Central memory CD8-positive, alpha-beta T cell (primary cell): ENCODE results near the gene C13orf42.
"Not testable (repeated sequence)": the region's sequence is repeated elsewhere in the genome, so short reads cannot be mapped to it uniquely, and the experiment has no call there.

Source experiments
- ATAC-seq: fragments of 150-1000 bp; cut with Tn5 transposase; replicated peaks from 2 replicates; pipeline ENCODE4 v1.10.0; 2022; ENCODE audit warnings: mild to moderate bottlenecking, moderate FRiP score, moderate number of reproducible peaks; ENCODE audit not compliant: poor library complexity, severe bottlenecking; ENCODE audit errors: extremely low read depth
- DNase-seq, 2 donors: peaks; one replicate each; pipeline ENCODE4 v3.0.0; 2021; ENCODE audit warnings: low spot score in 2 of 2
- H3K27ac Mint-ChIP-seq: one replicate; pipeline ENCODE4 v1.8.0; 2022; ENCODE audit warnings: low read depth, mild to moderate bottlenecking, moderate library complexity, mixed read lengths
- H3K27me3 Mint-ChIP-seq: one replicate; pipeline ENCODE4 v1.8.0; 2022; ENCODE audit warnings: mixed read lengths
- H3K36me3 Mint-ChIP-seq: one replicate; pipeline ENCODE4 v1.8.0; 2022; ENCODE audit warnings: mild to moderate bottlenecking, moderate library complexity, mixed read lengths; ENCODE audit not compliant: insufficient read depth
- H3K4me1 Mint-ChIP-seq: one replicate; pipeline ENCODE4 v1.8.0; 2022; ENCODE audit warnings: mixed read lengths
- H3K4me3 Mint-ChIP-seq: one replicate; pipeline ENCODE4 v1.8.0; 2022; ENCODE audit warnings: mild to moderate bottlenecking, moderate library complexity, mixed read lengths
- H3K9me3 Mint-ChIP-seq: one replicate; pipeline ENCODE4 v1.8.0; 2022; ENCODE audit warnings: mixed read lengths

Gene C13orf42

DNA sequence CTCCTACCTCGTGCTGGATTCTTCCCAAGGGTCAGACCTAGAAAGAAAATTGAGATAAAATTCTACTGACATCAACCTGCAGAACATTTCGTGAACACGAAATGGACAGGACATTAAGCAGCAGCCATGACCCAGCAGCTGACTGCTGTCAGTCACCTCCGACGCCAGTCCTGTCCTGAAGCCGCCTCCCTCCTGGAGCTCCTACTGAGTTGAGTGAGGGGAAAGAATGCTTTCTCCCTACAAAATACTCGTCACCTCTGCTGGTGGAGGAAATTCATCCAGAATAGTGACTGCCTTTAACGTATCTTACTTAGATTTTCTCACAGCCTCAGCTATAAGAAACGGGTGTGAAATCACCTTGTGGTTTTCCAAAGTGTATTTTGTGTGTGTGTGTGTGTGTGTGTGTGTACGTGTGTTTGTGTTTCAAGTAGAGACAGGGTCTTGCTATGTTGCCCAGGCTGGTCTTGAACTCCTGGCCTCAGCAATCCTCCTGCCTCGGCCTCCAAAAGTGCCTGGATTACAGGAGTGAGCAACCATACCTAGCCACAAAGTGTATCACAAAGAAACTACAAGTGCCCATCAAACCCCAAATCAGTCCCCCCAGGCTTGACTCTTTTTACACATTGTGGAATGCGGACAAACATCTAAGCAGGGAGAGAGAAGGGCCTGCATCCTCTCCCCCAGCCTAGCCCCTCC, 2.3 kb upstream of the C13orf42 start:
- ATAC-seq (no peak), DNase-seq (no peak)
- H3K27me3 Mint-ChIP-seq, result peaks cover 40% of the 10 kb centered on the region
- H3K4me3 Mint-ChIP-seq, result no peak overlapping the region
- no peaks in the 10 kb centered on the region for H3K4me1 Mint-ChIP-seq
- no peaks in the 10 kb centered on the region for H3K9me3 Mint-ChIP-seq
- no peak overlapping the region for H3K27ac Mint-ChIP-seq
- H3K36me3 Mint-ChIP-seq, result no peaks in the 10 kb centered on the region

DNA sequence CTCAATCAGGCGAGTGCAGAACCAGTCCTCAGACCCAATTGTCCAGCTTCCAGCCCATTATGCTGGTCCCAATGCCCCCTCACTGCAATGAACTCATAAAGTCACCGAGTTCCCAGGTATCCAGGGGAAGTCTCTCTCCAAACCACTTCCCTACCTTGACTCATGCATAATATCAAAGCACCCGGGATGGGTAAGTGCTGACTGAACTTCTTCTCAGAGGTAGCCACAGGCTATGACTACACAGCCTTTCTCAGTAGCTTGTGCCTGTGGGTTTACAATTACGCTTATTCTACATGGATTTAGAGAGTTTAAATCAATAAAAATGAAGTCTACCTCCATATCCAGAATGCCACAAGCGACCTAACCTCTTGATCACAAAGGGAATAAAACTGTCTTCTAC, 1.7 kb upstream of the C13orf42 start:
- DNase-seq (no peak), ATAC-seq (no peak)
- H3K4me1 Mint-ChIP-seq, result no peaks in the 10 kb centered on the region
- H3K27ac Mint-ChIP-seq, result no peak overlapping the region
- H3K9me3 Mint-ChIP-seq, result no peaks in the 10 kb centered on the region
- H3K27me3 Mint-ChIP-seq, result peaks cover 35% of the 10 kb centered on the region
- no peaks in the 10 kb centered on the region for H3K36me3 Mint-ChIP-seq
- no peak overlapping the region for H3K4me3 Mint-ChIP-seq

DNA sequence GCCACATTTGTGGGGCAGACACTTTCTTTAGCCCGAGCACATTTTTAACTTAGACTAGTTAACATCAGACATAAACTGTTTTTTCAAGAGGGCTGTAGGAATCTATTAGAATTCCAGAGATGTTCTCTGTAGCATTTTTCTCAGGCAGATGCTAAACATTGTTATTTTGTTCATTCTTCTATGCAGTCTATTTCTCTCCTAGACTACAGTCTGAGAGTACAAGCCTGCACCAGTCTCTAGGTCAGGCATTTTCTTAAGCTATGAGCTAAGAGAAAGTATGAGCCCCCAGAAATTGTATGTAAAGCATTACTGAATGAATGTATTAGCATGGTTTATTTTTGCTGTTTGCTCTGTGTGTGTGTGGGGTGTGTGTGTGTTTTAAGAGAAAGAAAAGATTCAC, 923 bp upstream of the C13orf42 start:
- Mint-ChIP-seq H3K4me1 (no peaks in the 10 kb centered on the region), H3K9me3 (no peaks in the 10 kb centered on the region)

DNA sequence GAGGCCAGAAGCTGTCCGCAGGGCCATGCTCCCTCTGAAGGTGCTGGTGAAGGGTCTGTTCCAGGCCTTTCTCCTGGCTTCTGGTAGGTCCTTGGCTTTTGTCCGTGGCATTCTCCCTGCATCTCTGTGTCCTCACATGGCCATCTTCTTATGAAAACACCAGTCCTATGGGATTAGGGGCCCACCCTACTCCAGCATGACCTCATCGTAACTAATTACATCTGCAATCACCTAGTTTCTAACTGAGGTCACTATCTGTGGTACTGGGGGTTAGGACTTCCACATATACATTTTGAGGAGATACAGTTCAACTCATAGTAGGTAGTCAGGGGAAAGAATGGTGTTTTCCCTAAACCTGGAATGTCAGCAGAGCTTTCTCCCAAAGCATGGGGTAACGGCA, 3.1 kb downstream of the C13orf42 start:
- Mint-ChIP-seq H3K27ac (no peak overlapping the region), H3K4me1 (no peaks in the 10 kb centered on the region), H3K27me3 (peaks cover 25% of the 10 kb centered on the region), H3K9me3 (no peaks in the 10 kb centered on the region), H3K4me3 (no peak overlapping the region), H3K36me3 (no peaks in the 10 kb centered on the region)
- DNase-seq (no peak), ATAC-seq (no peak)

More for the DNA sequence above, 923 bp upstream of the C13orf42 start:
- Mint-ChIP-seq H3K27me3 (peaks cover 32% of the 10 kb centered on the region), H3K27ac (no peak overlapping the region), H3K4me3 (no peak overlapping the region), H3K36me3 (no peaks in the 10 kb centered on the region)
- DNase-seq (no peak), ATAC-seq (no peak)

DNA sequence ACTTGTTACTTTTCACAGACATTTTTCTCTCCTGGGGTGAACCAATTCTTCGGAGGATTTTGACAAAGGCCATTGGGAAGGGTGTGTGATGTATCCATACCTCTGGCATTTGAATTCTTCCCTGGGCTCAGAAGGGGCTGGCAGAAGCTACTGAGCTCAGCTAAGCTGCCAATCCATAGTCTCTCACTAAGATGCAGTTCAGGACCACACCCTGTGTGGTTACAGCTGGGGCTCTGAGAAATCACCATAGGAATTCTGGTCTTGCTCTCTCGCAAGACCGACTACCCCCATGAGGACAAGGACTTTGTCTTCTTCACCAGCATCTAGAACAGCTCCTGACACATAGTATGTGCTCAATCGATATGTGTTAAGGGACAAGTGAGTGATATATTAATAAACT, 6.0 kb downstream of the C13orf42 start:
- no peaks in the 10 kb centered on the region for H3K9me3 Mint-ChIP-seq
- H3K36me3 Mint-ChIP-seq, result no peaks in the 10 kb centered on the region
- no peaks in the 10 kb centered on the region for H3K4me1 Mint-ChIP-seq
- H3K27ac Mint-ChIP-seq, result no peak overlapping the region
- no peak overlapping the region for H3K4me3 Mint-ChIP-seq
- H3K27me3 Mint-ChIP-seq, result peaks cover 51% of the 10 kb centered on the region
- DNase-seq (no peak), ATAC-seq (no peak)

DNA sequence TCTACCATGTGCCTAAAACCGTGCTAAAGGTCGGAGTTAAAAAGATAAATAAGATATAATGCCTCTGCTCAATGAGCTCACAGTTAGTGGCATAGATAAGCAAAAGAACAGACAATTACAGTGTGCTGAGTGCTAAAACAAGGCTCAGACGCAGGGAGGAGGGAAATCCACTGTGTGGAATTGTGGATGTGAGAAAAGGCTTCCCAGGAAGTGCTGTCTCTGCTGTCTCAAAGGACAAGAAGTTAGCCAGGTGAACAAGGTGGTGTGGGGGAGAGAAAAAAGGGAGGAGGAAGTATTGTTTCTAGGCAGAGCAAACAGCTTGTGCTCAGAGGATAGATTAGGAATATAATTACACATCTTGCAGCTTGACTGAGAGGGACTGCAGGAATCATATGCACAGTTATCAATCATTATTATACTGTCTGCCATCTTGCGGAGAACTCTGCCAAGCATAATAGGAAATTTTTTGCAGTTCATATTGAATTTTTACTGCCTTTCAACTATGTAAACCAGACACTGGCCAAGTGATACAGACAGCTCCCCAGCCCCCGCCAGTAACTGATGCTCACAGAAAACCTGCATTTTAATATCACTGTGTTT, 9.3 kb downstream of the C13orf42 start:
- Mint-ChIP-seq H3K4me3 (no peak overlapping the region), H3K4me1 (no peaks in the 10 kb centered on the region), H3K27ac (no peak overlapping the region), H3K9me3 (no peaks in the 10 kb centered on the region), H3K27me3 (peaks cover 80% of the 10 kb centered on the region), H3K36me3 (no peaks in the 10 kb centered on the region)
- ATAC-seq (no peak), DNase-seq (no peak)

DNA sequence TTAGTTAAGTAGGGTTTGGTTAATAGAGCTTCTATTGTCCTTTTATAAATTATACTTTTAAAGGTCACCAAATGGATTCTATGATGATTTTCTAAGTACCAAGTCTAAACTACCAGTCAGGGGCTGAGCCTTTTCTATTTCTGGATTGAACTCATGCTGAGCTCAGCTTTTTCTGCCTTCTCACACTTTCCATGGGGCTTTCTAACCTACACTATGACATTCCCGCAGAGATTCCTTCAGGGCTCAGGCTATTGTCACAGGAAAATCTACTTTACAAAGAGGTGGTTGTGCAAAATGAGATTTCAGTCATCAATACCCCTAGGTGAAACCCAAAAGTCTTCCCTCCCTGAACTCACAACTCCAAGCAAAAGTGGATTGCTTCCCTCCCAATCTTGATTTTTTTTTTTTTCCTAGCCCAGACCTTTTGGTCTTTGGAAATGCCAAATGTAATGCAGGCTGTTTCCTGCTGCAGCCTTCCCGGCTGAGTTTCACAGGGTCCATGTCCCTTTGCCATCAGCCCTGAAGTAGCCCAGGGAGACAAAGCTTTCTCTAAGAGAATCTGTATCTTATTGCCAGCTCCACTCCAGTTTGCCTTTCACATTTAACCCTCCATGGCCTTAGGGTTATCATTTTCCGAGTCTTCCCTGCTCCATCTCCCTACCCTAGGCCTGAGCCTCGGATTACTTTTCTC, 13.6 kb downstream of the C13orf42 start:
- H3K9me3 Mint-ChIP-seq, result no peaks in the 10 kb centered on the region
- H3K27ac Mint-ChIP-seq, result no peak overlapping the region
- no peaks in the 10 kb centered on the region for H3K4me1 Mint-ChIP-seq
- ATAC-seq (no peak), DNase-seq (no peak)
- no peak overlapping the region for H3K4me3 Mint-ChIP-seq
- H3K27me3 Mint-ChIP-seq, result peaks cover 70% of the 10 kb centered on the region
- no peaks in the 10 kb centered on the region for H3K36me3 Mint-ChIP-seq

DNA sequence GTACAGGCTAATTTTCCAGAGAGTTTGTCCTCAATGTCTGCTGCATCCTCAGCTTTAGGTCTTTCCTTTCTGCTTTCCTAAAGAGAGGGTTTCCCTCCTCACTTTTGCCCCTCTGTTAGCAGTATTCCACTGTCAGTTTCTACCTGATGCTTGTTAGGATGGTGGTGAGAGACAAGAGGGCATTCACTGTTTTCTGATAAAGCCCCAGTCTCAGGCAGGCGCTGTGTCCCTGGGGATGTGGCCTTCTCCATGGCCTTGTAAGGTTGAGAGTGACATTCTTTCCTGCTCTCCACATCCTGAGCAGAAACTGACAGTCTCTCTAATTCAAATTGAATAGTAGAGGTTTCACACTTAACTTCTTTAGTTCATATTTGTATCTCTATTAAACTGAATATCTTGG, 14.9 kb downstream of the C13orf42 start:
- H3K4me1 Mint-ChIP-seq, result no peaks in the 10 kb centered on the region
- H3K27me3 Mint-ChIP-seq, result peaks cover 68% of the 10 kb centered on the region
- ATAC-seq (no peak), DNase-seq (no peak)
- H3K9me3 Mint-ChIP-seq, result no peaks in the 10 kb centered on the region
- no peak overlapping the region for H3K4me3 Mint-ChIP-seq
- H3K36me3 Mint-ChIP-seq, result no peaks in the 10 kb centered on the region
- no peak overlapping the region for H3K27ac Mint-ChIP-seq

DNA sequence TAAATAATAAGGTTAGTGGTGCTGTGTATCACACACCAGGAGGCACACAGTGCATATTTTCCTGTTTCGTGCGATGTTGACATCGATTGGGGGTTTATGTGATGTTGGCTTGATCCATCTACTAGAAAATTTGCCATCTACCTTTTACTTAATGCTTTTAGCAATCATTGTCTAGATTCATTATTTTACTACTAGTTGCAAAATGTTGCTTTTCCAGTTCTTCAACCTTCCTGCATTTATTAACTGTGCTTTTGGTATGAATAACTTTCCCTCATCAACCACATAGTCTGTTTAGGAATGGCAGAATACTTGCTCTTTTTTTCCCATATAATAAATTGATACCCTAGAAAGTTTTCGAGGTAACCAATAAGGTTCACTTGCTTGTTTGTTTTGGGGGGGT, 17.5 kb downstream of the C13orf42 start:
- Mint-ChIP-seq H3K4me3 (no peak overlapping the region), H3K9me3 (no peaks in the 10 kb centered on the region), H3K27ac (no peak overlapping the region), H3K36me3 (no peaks in the 10 kb centered on the region), H3K4me1 (no peaks in the 10 kb centered on the region), H3K27me3 (peaks cover 53% of the 10 kb centered on the region)
- ATAC-seq (no peak), DNase-seq (no peak)

DNA sequence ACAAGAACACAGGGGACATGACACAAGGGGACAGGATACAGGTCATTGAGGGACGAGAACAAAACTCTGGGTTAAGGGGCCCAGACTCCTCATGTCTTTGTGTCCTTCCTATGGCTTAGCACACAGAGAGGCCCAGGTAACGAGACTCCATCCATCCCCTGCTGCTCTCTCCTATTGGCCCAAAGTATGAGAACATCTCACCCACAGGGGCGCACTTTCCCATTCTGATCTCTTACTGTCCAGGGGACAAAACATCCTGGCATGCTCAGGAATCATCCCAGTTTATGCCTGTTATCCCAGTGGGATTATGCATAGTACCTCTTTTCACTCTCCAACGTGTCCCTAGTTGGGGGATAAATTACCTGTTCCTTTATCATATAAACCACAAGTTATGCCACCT, 19.2 kb downstream of the C13orf42 start:
- no peak overlapping the region for H3K4me3 Mint-ChIP-seq
- no peaks in the 10 kb centered on the region for H3K9me3 Mint-ChIP-seq
- H3K4me1 Mint-ChIP-seq, result no peaks in the 10 kb centered on the region
- H3K36me3 Mint-ChIP-seq, result no peaks in the 10 kb centered on the region
- no peak for DNase-seq
- peaks cover 36% of the 10 kb centered on the region for H3K27me3 Mint-ChIP-seq
- ATAC-seq, result no peak
- H3K27ac Mint-ChIP-seq, result no peak overlapping the region

DNA sequence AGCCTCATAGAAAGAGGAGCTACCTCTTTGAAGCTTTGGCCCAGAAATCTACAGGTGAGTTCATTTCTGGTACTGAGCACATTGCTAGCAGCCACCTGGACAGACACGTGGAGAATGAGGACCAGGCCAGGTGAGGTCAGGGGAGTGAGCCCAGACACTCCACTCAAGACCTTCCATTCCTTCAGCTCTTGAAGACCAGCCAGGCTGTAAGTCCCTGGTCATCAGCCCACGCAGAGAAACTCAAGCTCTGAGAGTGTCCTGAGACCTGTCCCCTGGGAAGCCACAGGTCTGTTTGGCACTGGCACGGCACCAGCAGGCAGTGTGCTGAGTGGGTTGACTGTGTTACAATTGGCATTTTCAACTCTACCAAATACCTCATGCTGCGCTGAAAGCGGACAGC, 27.4 kb downstream of the C13orf42 start:
- Mint-ChIP-seq H3K27ac (no peak overlapping the region), H3K4me1 (no peaks in the 10 kb centered on the region)

DNA sequence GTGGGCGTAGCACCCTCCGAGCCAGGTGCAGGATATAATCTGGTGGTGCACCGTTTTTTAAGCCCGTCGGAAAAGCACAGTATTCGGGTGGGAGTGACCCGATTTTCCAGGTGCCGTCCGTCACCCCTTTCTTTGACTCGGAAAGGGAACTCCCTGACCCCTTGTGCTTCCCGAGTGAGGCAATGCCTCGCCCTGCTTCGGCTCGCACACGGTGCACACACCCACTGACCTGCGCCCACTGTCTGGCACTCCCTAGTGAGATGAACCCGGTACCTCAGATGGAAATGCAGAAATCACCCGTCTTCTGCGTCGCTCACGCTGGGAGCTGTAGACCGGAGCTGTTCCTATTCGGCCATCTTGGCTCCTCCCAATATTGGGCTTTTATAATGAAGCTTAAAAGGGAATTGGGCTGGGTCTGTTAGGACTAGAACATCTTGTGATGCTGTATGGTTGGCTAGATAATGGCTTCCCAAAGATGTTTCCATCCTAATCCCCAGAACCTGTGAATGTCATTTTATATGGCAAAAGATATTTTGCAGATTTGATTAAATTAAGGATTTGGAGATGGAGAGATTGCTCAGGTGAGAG, 30.5 kb downstream of the C13orf42 start:
- ATAC-seq, H3K4me3 Mint-ChIP-seq, H3K9me3 Mint-ChIP-seq, DNase-seq, H3K36me3 Mint-ChIP-seq, H3K27ac Mint-ChIP-seq, H3K4me1 Mint-ChIP-seq: not testable (repeated sequence)
- H3K27me3 Mint-ChIP-seq, result peaks cover 17% of the 10 kb centered on the region

More for the DNA sequence above, 27.4 kb downstream of the C13orf42 start:
- Mint-ChIP-seq H3K36me3 (no peaks in the 10 kb centered on the region), H3K9me3 (no peaks in the 10 kb centered on the region), H3K27me3 (peaks cover 17% of the 10 kb centered on the region), H3K4me3 (no peak overlapping the region)
- no peak for ATAC-seq
- DNase-seq, result no peak

DNA sequence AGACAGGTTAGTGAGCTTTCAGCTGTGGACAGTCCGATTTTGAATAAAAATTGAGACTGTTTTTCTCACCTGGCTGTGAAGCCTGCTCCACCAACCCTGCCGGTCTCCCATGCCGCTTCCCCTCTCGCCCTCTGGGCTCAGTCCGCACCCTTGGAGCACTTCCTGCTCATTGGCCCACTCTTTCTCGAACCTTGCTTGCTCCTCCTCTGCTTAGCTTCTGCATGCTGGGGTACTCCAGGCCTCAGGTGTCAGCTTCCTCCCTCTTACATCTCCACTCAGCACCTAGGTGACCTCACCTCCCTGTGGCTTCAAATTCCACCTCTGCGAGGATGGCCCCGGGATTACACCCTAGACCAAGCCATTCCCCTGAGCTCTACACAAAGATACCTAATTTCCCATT, 39.6 kb downstream of the C13orf42 start:
- ATAC-seq, result no peak

More for the DNA sequence above, 39.6 kb downstream of the C13orf42 start:
- peaks cover 6% of the 10 kb centered on the region for H3K4me1 Mint-ChIP-seq
- no peak for DNase-seq
- H3K27me3 Mint-ChIP-seq, result peaks cover 22% of the 10 kb centered on the region
- no peak overlapping the region for H3K4me3 Mint-ChIP-seq
- no peaks in the 10 kb centered on the region for H3K36me3 Mint-ChIP-seq
- no peak overlapping the region for H3K27ac Mint-ChIP-seq
- H3K9me3 Mint-ChIP-seq, result no peaks in the 10 kb centered on the region
